Skeletal muscle tissue (tissue), 4 donors: ENCODE results near the gene VILL. TPM values are rescaled to one million over a fixed set of nuclear protein-coding genes. Genes with fewer than 3 reads are reported as not detected.

ENCODE experiments used
- H3K27ac ChIP-seq: one replicate; pipeline ENCODE4 v1.7.0; 2013; ENCODE audit warnings: mild to moderate bottlenecking, low read depth, low read length, inconsistent platforms
- H3K27me3 ChIP-seq, 3 donors: one replicate each; pipeline ENCODE4 v1.7.0; 2013; ENCODE audit warnings: low read length in 3 of 3; ENCODE audit not compliant: control insufficient read depth in 3 of 3, insufficient read depth in 3 of 3
- H3K36me3 ChIP-seq, 3 donors: one replicate each; pipeline ENCODE4 v1.7.0; 2013; ENCODE audit warnings: low read length in 3 of 3; ENCODE audit not compliant: control insufficient read depth in 3 of 3, insufficient read depth in 3 of 3
- H3K4me1 ChIP-seq, 3 donors: one replicate each; pipeline ENCODE4 v1.7.0; 2013; ENCODE audit warnings: low read length in 3 of 3, mild to moderate bottlenecking in 3 of 3; ENCODE audit not compliant: control insufficient read depth in 3 of 3, insufficient read depth in 3 of 3
- H3K4me3 ChIP-seq, 3 donors: one replicate each; pipeline ENCODE4 v1.7.0; 2013; ENCODE audit warnings: low read length in 3 of 3
- H3K9ac ChIP-seq, 3 donors: one replicate each; pipeline ENCODE4 v1.7.0; 2013; ENCODE audit warnings: low read length in 3 of 3, mild to moderate bottlenecking in 3 of 3, moderate library complexity in 2 of 3, low read depth in 1 of 3
- H3K9me3 ChIP-seq, 3 donors: one replicate each; pipeline ENCODE4 v1.7.0; 2013; ENCODE audit warnings: low read length in 3 of 3; ENCODE audit not compliant: control insufficient read depth in 3 of 3
- total RNA-seq: library from RNA; depleted of rRNA; stranded (reverse); fragments of >200 nt; gene quantifications from one replicate; pipeline ENCODE4 v1.2.3, GENCODE V29; 2014
- donor health status: Osteomylitis.

Gene VILL
- total RNA-seq, 1 donor from 2014 or later: 7.8 TPM

GRCh38 chr3:38015984-38016383 lies 25.4 kb downstream of the VILL start:
- peaks cover 0 to 7% (median 2%) of the 10 kb centered on the region in 3 donors for H3K9me3 ChIP-seq
- no peak overlapping the region for H3K9ac ChIP-seq
- H3K36me3 ChIP-seq: peaks cover 24 to 43% (median 28%) of the 10 kb centered on the region in 3 donors
- no peaks in the 10 kb centered on the region for H3K4me1 ChIP-seq
- no peak overlapping the region for H3K4me3 ChIP-seq
- no peak overlapping the region for H3K27ac ChIP-seq
- no peaks in the 10 kb centered on the region for H3K27me3 ChIP-seq

GRCh38 chr3:38016410-38016809 lies 25.8 kb downstream of the VILL start:
- Histone ChIP-seq H3K4me3 (no peak overlapping the region), H3K9me3 (peaks cover 0 to 7% (median 2%) of the 10 kb centered on the region in 3 donors), H3K9ac (no peak overlapping the region), H3K27ac (no peak overlapping the region), H3K4me1 (no peaks in the 10 kb centered on the region), H3K27me3 (no peaks in the 10 kb centered on the region), H3K36me3 (peaks cover 24 to 39% (median 28%) of the 10 kb centered on the region in 3 donors)

DNA sequence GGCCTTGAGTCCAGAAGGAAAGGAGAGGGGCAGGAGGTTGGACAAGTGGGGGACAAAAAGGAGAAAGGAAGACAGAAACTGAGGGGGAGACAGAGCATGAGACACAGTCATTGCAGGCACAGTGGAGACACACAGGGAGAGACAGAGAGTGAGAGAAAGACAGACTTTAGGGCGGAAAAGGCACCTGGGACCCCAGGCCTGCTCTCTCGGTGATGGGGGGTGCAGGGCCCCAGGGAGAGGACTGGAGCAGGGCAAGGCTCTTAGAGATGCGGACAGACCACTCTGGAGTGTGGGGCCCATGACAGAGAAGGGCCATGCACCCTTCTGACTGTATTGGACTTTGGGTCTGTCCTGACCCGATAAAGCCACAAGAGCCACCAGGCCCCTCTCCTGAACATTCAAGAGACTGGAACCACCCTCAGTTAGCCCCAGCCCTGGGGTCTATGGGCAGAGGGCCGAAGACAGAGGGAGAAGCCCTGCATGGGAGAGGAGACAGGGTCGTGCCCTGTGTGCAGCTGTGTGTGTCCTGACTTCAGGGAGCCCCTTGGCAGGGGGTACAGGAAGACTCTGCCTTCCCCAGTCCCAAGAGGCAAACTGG lies 26.4 kb downstream of the VILL start:
- no peaks in the 10 kb centered on the region for H3K27me3 ChIP-seq
- no peak overlapping the region for H3K9ac ChIP-seq
- H3K4me1 ChIP-seq: no peaks in the 10 kb centered on the region
- H3K4me3 ChIP-seq: no peak overlapping the region
- peaks cover 24 to 39% (median 28%) of the 10 kb centered on the region in 3 donors for H3K36me3 ChIP-seq
- H3K9me3 ChIP-seq: peaks cover 0 to 7% (median 2%) of the 10 kb centered on the region in 3 donors
- no peak overlapping the region for H3K27ac ChIP-seq

DNA sequence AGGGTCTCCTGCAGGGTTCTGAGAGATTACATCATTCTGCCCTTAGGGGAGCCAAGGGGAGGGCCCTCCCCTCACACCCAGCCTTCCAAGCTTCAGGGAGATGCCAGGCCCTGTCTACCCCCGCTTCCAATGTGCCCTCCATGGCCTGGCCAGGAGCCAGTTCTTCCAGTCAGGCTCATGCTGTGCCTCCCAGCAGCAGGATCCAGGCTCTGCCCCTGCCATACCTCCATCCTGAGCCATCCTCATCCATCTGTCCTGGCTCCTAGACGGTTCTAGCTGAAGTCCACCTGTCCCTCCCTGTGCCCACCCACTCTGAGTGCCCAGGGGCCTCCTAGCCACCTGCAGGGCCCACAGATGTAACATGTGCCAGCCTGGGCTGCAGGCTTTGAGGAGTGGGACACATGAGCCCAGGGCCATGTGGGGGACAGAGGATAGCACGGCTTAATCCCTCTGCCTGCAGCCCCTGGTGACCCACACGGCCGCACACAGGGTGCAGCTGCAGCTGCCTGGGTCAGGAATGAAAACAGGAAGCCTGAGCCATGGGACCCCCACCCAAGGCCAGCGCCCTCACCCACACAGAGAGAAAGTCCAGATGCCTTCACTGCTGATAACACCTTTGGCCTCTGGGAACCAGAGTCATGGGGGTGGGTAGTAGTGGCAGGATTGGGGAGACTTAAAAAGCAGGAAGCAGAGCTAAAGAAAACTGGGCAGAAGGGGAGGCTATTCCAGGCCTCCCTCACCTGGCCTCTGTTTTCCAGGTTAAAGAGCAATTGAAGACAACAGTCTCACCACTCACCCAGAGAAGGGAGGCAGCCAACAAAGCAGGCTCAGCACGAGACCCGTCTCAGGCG lies 27.1 kb downstream of the VILL start:
- no peak overlapping the region for H3K9ac ChIP-seq
- no peak overlapping the region for H3K27ac ChIP-seq
- no peaks in the 10 kb centered on the region for H3K4me1 ChIP-seq
- peaks cover 0 to 7% (median 2%) of the 10 kb centered on the region in 3 donors for H3K9me3 ChIP-seq
- no peak overlapping the region for H3K4me3 ChIP-seq
- no peaks in the 10 kb centered on the region for H3K27me3 ChIP-seq
- H3K36me3 ChIP-seq: peaks cover 24 to 39% (median 28%) of the 10 kb centered on the region in 3 donors

- H3K9ac ChIP-seq: no peak overlapping the region
- H3K27ac ChIP-seq: no peak overlapping the region
- no peaks in the 10 kb centered on the region for H3K27me3 ChIP-seq
- H3K4me1 ChIP-seq: peaks cover 0 to 4% (median 4%) of the 10 kb centered on the region in 3 donors
- H3K9me3 ChIP-seq: peaks cover 0 to 7% (median 2%) of the 10 kb centered on the region in 3 donors
- H3K4me3 ChIP-seq: no peak overlapping the region
- peaks cover 24 to 39% (median 28%) of the 10 kb centered on the region in 3 donors for H3K36me3 ChIP-seq
Measured at GRCh38 chr3:38018296-38019266, 28.0 kb downstream of the VILL start.

DNA sequence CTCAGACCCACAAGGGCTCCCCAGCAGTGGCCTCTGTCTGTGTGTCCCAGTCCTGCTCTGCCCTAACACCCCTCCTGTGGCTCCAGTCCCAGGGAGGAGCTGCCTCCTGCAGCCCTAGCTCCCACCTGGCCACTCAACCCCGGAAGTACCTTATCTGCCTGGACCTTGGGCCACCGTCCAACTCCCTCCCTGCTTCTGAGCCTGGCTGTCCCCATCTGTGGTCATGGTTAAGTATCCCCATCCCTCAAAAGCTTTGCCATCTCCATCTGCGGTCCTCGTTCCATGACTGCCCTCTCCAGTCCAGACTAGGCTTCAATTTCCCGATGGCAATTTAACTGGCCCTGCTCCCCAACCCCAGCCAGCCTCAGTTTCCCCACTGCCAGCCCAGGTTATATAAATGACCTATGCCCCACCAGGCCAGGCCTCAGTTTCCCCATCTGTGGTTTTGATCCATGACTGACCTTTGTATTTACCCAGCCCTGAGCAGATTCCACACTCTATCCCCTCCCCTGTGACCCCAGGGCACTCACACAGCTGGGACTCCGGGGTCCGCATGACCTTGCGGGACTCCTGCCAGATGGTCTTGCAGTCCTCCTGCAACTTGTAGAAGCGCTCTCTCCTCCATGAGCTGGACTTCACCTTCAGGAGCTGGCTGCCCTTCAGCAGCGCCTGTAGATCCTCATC lies 29.2 kb downstream of the VILL start:
- H3K9ac ChIP-seq: no peak overlapping the region
- peaks cover 6 to 12% (median 8%) of the 10 kb centered on the region in 3 donors for H3K4me1 ChIP-seq
- peaks cover 24 to 37% (median 28%) of the 10 kb centered on the region in 3 donors for H3K36me3 ChIP-seq
- H3K27ac ChIP-seq: no peak overlapping the region
- no peaks in the 10 kb centered on the region for H3K27me3 ChIP-seq
- no peak overlapping the region for H3K4me3 ChIP-seq
- H3K9me3 ChIP-seq: peaks cover 0 to 7% (median 2%) of the 10 kb centered on the region in 3 donors

DNA sequence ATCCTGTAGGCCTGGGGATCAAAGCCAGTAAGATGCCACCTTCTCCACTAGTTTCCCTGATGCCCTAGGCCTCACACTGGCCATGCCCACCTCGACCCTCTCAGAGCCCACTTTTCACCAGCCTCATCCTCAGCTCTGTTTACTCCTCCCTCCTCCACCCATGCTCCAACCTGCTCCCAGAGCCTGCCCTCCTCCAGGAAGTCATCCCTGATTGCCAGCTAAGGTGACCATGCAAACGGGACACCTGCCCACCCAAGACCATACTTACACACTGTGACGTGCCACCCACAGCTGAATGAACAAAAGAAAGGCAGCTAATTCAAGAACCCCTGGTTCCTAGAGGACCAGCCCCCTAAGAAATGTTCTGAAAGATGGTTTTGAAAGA lies 29.7 kb downstream of the VILL start:
- peaks cover 8 to 14% (median 10%) of the 10 kb centered on the region in 3 donors for H3K4me1 ChIP-seq
- peaks cover 24 to 33% (median 24%) of the 10 kb centered on the region in 3 donors for H3K36me3 ChIP-seq
- peaks cover 0 to 7% (median 2%) of the 10 kb centered on the region in 3 donors for H3K9me3 ChIP-seq
- no peak overlapping the region for H3K9ac ChIP-seq
- H3K27me3 ChIP-seq: no peaks in the 10 kb centered on the region
- no peak overlapping the region for H3K27ac ChIP-seq
- H3K4me3 ChIP-seq: no peak overlapping the region

DNA sequence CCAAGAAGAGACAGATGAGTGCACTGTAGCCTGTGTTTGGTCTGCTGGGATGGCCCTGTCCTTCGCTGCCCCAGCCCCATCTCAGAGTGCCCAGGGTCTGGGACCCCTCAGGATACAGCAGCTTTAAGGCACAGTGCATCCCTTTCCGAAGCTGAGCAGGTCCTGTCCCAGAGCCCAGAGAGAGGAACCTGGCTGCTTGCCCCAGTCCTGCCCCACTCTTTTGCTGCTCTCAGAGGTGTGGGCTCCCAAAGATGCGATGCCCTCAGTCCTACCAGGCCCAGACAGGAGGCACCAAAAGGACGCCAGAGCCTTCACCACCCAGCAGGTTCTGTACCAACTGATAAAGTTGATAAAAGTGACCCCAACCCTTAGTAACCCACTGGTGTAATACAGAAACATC lies 30.6 kb downstream of the VILL start:
- no peak overlapping the region for H3K27ac ChIP-seq
- H3K4me1 ChIP-seq: peaks cover 14 to 22% (median 16%) of the 10 kb centered on the region in 3 donors
- H3K4me3 ChIP-seq: no peak overlapping the region
- peaks cover 0 to 4% (median under 1%) of the 10 kb centered on the region in 3 donors for H3K9me3 ChIP-seq
- no peaks in the 10 kb centered on the region for H3K27me3 ChIP-seq
- H3K36me3 ChIP-seq: peaks cover 15 to 24% (median 19%) of the 10 kb centered on the region in 3 donors
- no peak overlapping the region for H3K9ac ChIP-seq

DNA sequence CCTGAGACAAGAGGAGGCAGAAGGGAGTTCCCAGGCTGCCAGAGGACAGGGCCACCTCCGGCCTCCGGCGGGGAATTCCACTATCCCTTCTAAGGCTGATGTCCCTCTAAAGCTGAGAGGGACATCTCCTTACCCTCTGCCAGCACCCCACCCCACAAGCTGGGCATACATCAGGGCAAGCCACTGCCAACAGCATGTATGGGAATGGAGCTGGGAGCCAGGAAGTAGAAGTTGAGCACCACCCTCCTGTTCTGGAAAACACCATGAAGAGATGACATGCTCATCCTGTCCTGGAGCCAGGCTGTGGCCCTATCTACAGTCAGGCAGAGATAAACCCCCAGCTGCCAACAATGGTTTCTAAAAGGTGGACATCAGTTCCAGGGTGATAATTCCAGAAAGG lies 31.7 kb downstream of the VILL start:
- Histone ChIP-seq H3K27me3 (no peaks in the 10 kb centered on the region), H3K36me3 (peaks cover 5 to 14% (median 9%) of the 10 kb centered on the region in 3 donors), H3K4me3 (no peak overlapping the region), H3K27ac (no peak overlapping the region), H3K4me1 (peaks cover 14 to 22% (median 16%) of the 10 kb centered on the region in 3 donors), H3K9me3 (no peaks in the 10 kb centered on the region), H3K9ac (no peak overlapping the region)
